Superior temporal gyrus (tissue), 1 donor: ENCODE measurements around the gene CAD.

Source experiments
- DNase-seq: peaks from one replicate; pipeline ENCODE4 v3.0.0-alpha.2; 2016; ENCODE audit errors: extremely low spot score

The CAD gene

GRCh38 chr2:27225526-27225925, 8.4 kb downstream of the CAD start:
- no peak for DNase-seq

GRCh38 chr2:27227501-27227900, 10.3 kb downstream of the CAD start:
- no peak for DNase-seq

- DNase-seq = no peak
Observed at GRCh38 chr2:27231921-27232320, 14.8 kb downstream of the CAD start.

GRCh38 chr2:27233341-27233740, 16.2 kb downstream of the CAD start:
- no peak for DNase-seq

GRCh38 chr2:27236136-27236535, 19.0 kb downstream of the CAD start:
- no peak for DNase-seq

GRCh38 chr2:27236626-27237025, 19.5 kb downstream of the CAD start:
- no peak for DNase-seq

- no peak for DNase-seq
Observed at GRCh38 chr2:27237341-27237945, 20.3 kb downstream of the CAD start.

- no peak for DNase-seq
Observed at GRCh38 chr2:27238976-27239375, 21.8 kb downstream of the CAD start.

GRCh38 chr2:27240406-27240805, 23.2 kb downstream of the CAD start:
- no peak for DNase-seq

GRCh38 chr2:27241761-27242613, 24.8 kb downstream of the CAD start:
- DNase-seq = no peak

- no peak for DNase-seq
Observed at GRCh38 chr2:27242614-27242951, 25.4 kb downstream of the CAD start.

GRCh38 chr2:27243391-27244130, 26.4 kb downstream of the CAD start:
- DNase-seq = no peak

- DNase-seq = no peak
Observed at GRCh38 chr2:27245116-27245515, 27.9 kb downstream of the CAD start.

- no peak for DNase-seq
Observed at GRCh38 chr2:27245626-27246025, 28.5 kb downstream of the CAD start.

- DNase-seq = no peak
Observed at GRCh38 chr2:27247893-27248292, 30.7 kb downstream of the CAD start.

- DNase-seq = no peak
Observed at GRCh38 chr2:27249159-27249890, 32.2 kb downstream of the CAD start.

GRCh38 chr2:27249891-27250651, 32.9 kb downstream of the CAD start:
- DNase-seq = no peak

GRCh38 chr2:27250652-27251379, 33.6 kb downstream of the CAD start:
- DNase-seq = no peak

- no peak for DNase-seq
Observed at GRCh38 chr2:27251766-27252165, 34.6 kb downstream of the CAD start.

- no peak for DNase-seq
Observed at GRCh38 chr2:27255187-27255586, 38.0 kb downstream of the CAD start.

GRCh38 chr2:27255660-27256059, 38.5 kb downstream of the CAD start:
- no peak for DNase-seq
